B cell (primary cell): Measurements from ENCODE around the gene SLC35A3.

Source experiments
- CTCF ChIP-seq: fragments of 200-600 bp; IDR thresholded peaks from one replicate; pipeline ENCODE4 v1.8.0; 2022; ENCODE audit warnings: antibody characterized with exemption, mild to moderate bottlenecking
- EZH2 ChIP-seq: IDR thresholded peaks from 2 replicates; pipeline ENCODE4 v1.6.1; 2012; ENCODE audit warnings: borderline replicate concordance, low read depth, mild to moderate bottlenecking, moderate library complexity, low read length; ENCODE audit not compliant: insufficient read depth, poor library complexity, severe bottlenecking

GRCh38 chr1:100073531-100073930 is 103.7 kb downstream of the SLC35A3 start:
- TF ChIP-seq CTCF (no peak), EZH2 (no peak)
